ENCODE data around the gene XRN2.

XRN2 gene

DNA sequence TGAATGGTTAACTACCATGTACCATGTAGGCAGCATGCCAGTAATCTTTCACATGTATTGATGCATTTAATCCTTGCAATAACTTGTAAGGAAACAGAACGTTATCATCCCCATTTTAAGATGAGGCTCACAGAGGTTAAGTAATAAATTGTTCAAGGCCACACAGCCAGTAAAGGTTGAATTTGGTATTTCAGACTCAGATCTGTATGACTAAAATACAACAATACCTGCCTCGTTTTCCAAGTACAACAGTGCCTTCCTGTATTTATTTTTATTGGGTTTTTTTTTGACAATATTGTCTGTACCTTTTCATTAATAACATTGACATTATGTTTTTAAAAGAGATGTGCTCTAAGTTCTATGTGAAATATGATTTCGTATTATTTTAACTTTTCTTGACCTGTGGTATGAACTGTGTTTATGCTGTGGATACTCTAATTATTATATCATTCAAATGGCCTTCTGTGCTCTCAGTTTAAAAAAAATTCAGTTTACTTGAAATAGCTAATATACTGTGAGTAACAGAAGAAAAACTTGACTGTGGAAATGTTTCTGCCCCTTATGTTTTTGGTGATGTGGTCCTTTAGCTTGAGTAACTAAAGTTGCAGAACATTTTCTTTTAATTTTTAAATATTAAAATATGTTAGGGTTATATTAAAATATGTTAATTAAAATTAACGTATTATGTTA, 39.7 kb downstream of the XRN2 start:
- TF ChIP-seq, protein P1, sequence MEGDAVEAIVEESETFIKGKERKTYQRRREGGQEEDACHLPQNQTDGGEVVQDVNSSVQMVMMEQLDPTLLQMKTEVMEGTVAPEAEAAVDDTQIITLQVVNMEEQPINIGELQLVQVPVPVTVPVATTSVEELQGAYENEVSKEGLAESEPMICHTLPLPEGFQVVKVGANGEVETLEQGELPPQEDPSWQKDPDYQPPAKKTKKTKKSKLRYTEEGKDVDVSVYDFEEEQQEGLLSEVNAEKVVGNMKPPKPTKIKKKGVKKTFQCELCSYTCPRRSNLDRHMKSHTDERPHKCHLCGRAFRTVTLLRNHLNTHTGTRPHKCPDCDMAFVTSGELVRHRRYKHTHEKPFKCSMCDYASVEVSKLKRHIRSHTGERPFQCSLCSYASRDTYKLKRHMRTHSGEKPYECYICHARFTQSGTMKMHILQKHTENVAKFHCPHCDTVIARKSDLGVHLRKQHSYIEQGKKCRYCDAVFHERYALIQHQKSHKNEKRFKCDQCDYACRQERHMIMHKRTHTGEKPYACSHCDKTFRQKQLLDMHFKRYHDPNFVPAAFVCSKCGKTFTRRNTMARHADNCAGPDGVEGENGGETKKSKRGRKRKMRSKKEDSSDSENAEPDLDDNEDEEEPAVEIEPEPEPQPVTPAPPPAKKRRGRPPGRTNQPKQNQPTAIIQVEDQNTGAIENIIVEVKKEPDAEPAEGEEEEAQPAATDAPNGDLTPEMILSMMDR (IDR thresholded peaks at IDR 0.05; ENCODE audit: low read depth, low read length) = no peak
- DNase-seq (ENCODE audit: low read depth, low spot score) = no peak
- in situ Hi-C loops (cut with HindIII; ENCODE audit: low sequenced_read_pairs) = no loop called here
- H3K4me3 ChIP-seq (ENCODE audit: low read depth, low read length) = no peak overlapping the region

DNA sequence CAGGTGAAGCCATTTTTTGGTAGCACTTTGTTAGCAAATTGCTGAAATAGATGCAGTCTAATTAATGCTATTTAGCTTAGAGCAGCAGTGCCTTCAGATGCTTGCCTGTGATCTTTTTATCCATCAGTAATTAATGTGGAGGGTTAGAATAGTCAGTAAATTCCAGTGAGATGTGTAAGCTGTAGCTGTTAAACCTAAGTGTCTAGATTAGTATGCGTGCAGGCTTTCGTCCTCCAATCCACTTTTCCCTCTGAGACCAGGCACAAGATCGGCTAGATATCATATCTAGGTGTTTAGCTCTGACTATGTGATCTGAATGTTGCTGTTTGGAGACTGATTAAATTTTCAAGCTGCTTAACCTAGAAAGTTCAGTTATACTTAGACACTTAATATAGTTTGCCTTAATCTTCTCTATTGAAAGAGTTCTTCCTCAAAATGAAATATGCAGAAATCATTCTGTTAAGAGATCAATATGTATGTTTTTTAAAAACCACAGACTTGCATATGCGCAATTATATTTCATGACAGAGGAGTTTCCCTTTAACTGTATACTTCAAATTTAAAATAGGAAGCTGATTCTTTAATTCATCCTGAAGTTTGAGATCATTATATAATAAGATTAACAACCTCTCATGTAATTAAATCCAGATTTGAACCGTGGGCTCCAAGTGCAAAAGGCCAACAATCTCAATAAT, 41.2 kb downstream of the XRN2 start:
- no peak overlapping the region for H3K4me3 ChIP-seq (ENCODE audit: low read depth, low read length)
- no peak for DNase-seq (ENCODE audit: low read depth, low spot score)
- in situ Hi-C loops (cut with HindIII; ENCODE audit: low sequenced_read_pairs) = no loop called here
- TF ChIP-seq, protein P1 (IDR thresholded peaks at IDR 0.05; ENCODE audit: low read depth, low read length) = no peak

DNA sequence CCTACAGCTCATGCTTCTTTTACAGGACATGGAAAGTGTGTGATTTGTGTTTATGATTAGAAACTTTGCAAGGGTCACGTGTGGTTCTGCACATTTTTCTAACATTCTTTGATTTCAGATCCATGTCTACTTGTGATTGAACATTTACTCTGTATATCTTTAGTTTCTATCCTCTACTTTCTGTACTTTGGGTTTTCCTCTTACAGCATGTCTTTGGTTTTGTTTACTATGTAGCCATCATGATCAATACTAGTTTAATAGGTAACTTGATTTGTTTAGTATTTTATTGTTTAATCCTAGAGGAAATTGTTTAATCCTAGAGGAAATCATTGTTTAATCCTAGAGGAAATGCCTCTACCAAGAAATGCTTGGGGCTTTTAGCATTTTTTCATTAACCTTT, 41.8 kb downstream of the XRN2 start:
- in situ Hi-C loops (cut with HindIII; ENCODE audit: low sequenced_read_pairs) = no loop called here
- DNase-seq (ENCODE audit: low read depth, low spot score) = no peak
- H3K4me3 ChIP-seq (ENCODE audit: low read depth, low read length) = no peak overlapping the region
- TF ChIP-seq, protein P1 (IDR thresholded peaks at IDR 0.05; ENCODE audit: low read depth, low read length) = no peak

DNA sequence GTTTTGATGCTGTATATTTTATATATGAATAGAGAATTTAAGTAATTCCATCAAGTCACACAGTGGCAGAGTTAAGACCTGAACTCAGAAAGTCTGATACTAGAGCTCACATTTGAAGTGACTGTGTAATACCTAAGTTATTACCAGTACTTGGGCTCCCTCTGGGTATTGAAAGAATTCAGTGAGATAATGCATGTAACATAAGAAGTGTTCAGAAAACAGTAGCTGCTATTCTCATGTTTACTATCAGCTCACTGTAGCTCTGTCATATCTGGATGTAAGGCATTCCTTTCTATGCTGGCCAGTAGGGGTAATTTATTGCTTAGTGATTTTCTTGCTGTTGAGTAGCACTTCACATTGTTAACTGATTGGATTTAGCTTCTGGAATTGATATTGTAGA, 49.6 kb downstream of the XRN2 start:
- in situ Hi-C loops (cut with HindIII; ENCODE audit: low sequenced_read_pairs) = no loop called here
- peak; percentile 58 for DNase-seq (ENCODE audit: low read depth, low spot score)
- TF ChIP-seq, protein P1 (IDR thresholded peaks at IDR 0.05; ENCODE audit: low read depth, low read length) = no peak
- H3K4me3 ChIP-seq (ENCODE audit: low read depth, low read length) = no peak overlapping the region

DNA sequence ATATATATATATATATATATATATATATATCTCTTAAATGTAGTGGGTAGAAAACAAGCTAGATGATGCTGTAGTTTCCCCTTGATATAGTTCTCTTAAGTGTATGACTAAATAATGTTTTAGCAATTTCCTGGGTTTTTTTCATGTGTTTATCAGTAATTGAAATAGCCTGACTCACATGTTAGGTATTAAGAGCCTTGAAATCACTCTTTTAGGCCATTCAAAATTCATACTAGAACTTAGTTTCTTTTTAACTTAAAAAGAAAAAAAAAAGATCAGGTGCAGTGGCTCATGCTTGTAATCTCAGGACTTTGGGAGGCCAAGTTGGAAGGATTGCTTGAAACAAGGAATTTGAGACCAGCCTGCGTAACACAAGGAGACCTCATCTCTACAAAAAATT, 50.1 kb downstream of the XRN2 start:
- in situ Hi-C loops (cut with HindIII; ENCODE audit: low sequenced_read_pairs) = no loop called here
- H3K4me3 ChIP-seq (ENCODE audit: low read depth, low read length) = no peak overlapping the region
- TF ChIP-seq, protein P1 (IDR thresholded peaks at IDR 0.05; ENCODE audit: low read depth, low read length) = no peak
- peak; percentile 38 for DNase-seq (ENCODE audit: low read depth, low spot score)

DNA sequence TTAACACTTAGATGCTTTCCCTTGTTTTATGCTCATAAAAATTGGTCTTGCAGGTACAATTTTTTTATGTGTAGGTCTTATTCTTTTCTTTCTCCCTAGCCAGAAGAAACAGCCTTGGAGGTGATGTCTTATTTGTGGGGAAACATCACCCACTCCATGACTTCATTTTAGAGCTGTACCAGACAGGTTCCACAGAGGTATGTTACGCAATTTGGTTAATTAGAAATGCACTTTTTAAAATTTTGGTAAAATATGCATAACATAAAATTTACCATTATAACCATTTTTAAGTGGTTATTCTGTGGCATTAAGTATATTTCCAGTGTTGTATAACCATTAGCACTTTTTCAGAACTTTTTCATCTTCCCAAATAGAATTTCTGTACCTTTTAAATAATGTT, 52.9 kb downstream of the XRN2 start:
- no peak for DNase-seq (ENCODE audit: low read depth, low spot score)
- H3K4me3 ChIP-seq (ENCODE audit: low read depth, low read length) = no peak overlapping the region
- TF ChIP-seq, protein P1 (IDR thresholded peaks at IDR 0.05; ENCODE audit: low read depth, low read length) = no peak
- in situ Hi-C loops (cut with HindIII; ENCODE audit: low sequenced_read_pairs) = no loop called here

Measured in astrocyte of the spinal cord (primary cell).